Measurements from ENCODE around the gene MPL. TPM values are rescaled to one million over a fixed set of nuclear protein-coding genes. Genes with fewer than 3 reads are reported as not detected.
A peak's percentile ranks its signal among the peaks of the same experiment; 100 is the strongest.

Gene MPL
- total RNA-seq: not detected

DNA sequence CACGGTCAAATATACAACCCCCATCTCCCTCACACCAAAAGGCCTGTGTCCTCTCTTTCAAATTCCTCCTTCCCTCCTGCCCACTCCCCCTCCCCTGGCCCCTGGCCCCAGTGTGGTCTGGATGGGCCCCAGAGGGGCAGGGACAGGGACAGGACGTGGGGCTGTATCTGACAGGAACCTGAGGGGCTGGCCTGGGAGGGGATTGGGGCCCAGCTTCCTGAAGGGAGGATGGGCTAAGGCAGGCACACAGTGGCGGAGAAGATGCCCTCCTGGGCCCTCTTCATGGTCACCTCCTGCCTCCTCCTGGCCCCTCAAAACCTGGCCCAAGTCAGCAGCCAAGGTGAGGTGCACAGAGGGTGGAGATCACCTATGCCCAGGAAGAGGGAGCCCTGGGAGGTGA is at the start of gene MPL:
TSS of gene MPL (plus strand) at position 231 of the 400 bp plus-strand sequence. CDS start at position 262, 31 bp downstream.
- Mint-ChIP-seq H3K27me3 (ENCODE audit: low read depth) (no peaks in the 10 kb centered on the region), H3K4me3 (no peak within 1 kb of the TSS), H3K4me1 (ENCODE audit: low read depth) (no peaks in the 10 kb centered on the region), H3K9me3 (ENCODE audit: insufficient read depth) (no peaks in the 10 kb centered on the region), H3K27ac (no peak within 1 kb of the TSS), H3K36me3 (ENCODE audit: low read depth) (no peaks in the 10 kb centered on the region)
- CTCF ChIA-PET: no interaction called here
- POLR2A ChIA-PET: no interaction called here
- no peak for DNase-seq
- ATAC-seq: no peak

DNA sequence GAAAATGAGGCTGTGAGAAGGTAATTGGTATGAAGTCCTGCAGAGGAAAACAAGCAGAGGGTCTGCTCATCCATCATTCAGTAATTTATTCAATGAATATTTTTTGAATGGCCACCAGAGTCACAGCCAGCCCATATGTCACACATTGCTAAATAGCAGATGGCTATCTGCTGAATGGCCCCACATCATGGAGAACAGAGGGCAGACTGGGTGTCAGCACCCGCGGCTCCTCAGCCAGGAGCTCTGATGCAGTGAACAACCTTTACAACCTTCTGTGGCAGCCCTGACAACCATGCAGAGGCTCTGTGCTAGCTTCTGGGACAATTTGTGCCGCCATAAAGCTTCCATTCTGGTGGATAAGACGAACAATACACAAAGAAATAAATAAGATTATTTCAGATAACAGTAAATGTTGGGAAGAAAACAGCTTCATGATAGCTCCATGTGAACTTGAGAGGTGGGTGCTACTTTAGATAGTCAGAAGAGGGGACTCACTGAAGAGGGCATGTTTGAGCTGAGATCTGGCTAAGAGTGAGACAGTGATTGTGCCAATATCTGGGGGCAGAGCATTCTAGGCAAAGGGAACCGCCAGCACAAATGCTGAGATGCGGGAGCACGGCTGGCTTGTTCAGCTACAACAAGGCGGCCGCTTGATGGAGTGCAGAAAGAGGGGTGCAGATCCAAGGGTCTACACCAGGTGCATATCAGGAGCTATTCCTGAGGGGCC is 49.4 kb upstream of the MPL start:
- no peak overlapping the region for H3K4me3 Mint-ChIP-seq
- no peak overlapping the region for H3K27ac Mint-ChIP-seq
- ChIA-PET POLR2A (no interaction called here), CTCF (no interaction called here)
- no peaks in the 10 kb centered on the region for H3K9me3 Mint-ChIP-seq (ENCODE audit: insufficient read depth)
- H3K36me3 Mint-ChIP-seq (ENCODE audit: low read depth): no peaks in the 10 kb centered on the region
- no peaks in the 10 kb centered on the region for H3K4me1 Mint-ChIP-seq (ENCODE audit: low read depth)
- H3K27me3 Mint-ChIP-seq (ENCODE audit: low read depth): peaks cover 7% of the 10 kb centered on the region
- ATAC-seq: no peak
- DNase-seq: no peak

DNA sequence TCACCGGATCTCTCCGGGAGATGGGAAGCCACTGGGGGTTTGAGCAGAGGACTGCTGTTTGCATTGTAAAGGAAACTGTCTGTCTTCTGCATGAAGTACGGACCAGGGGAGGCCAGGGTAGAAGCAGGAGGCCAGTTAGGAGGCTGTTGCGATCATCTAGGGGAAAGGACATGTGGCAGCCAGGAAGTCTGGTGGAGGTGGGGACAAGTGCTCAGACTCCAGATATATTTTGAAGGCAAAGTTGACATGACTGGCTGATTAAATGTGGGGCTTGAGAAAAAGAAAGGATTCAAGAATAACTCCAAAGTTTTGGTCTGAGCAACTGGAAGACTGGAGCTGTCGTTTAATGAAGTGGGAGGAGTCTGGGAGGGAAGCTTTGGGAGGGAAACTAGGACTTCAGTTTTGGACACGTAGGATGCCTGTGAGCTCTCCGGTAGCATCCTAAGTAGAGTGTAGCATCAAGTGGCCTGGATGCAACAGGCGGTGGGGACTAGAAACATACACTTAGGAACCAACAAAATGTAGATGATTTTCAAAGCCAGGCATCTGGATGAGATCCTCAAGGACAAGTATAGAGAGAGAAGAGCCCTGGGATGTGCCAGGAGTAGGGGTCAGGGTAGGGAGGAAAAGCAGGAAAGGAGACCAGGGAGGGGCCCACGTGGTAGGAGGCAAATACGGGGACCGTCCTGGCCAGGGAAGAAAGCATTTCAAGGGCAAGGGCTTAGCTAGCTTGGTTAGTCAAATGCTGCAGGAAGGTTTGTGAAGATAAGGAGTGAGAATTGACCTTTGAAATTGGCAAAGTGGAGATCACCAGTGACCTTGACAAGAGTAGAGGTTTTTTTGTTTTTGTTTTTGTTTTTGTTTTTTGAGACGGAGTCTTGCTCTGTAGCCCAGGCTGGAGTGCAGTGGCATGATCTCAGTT is 48.6 kb upstream of the MPL start:
- CTCF ChIA-PET: no interaction called here

DNA sequence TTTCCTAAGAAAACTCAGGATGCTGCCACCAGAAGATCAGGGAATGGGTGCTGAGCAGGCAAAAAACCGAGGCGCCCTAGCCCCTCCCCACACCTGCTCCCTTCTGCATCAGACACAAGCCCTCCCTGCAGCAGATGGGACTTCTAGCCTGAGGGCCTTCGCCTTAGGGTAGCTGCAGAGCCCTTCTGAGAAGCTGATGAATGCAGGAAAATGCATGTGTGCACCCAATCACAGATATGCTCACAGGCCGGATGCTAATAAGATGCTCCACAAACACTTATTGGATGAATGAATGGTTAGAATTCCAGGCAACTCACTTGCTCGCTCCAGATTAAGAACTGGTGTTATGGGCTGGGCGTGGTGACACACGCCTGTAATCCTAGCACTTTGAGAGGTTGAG is 45.4 kb upstream of the MPL start:
- Mint-ChIP-seq H3K4me3 (no peak overlapping the region), H3K9me3 (ENCODE audit: insufficient read depth) (no peaks in the 10 kb centered on the region), H3K27me3 (ENCODE audit: low read depth) (peaks cover 5% of the 10 kb centered on the region), H3K4me1 (ENCODE audit: low read depth) (peaks cover 24% of the 10 kb centered on the region), H3K36me3 (ENCODE audit: low read depth) (no peaks in the 10 kb centered on the region), H3K27ac (no peak overlapping the region)
- DNase-seq (no peak), ATAC-seq (no peak)
- CTCF ChIA-PET: no interaction called here
- POLR2A ChIA-PET: no interaction called here

More for the DNA sequence above, 48.6 kb upstream of the MPL start:
- Mint-ChIP-seq H3K27ac (no peak overlapping the region), H3K36me3 (ENCODE audit: low read depth) (no peaks in the 10 kb centered on the region), H3K27me3 (ENCODE audit: low read depth) (peaks cover 7% of the 10 kb centered on the region), H3K4me3 (no peak overlapping the region), H3K4me1 (ENCODE audit: low read depth) (no peaks in the 10 kb centered on the region), H3K9me3 (ENCODE audit: insufficient read depth) (no peaks in the 10 kb centered on the region)
- ATAC-seq: no peak
- POLR2A ChIA-PET: no interaction called here
- DNase-seq: no peak

DNA sequence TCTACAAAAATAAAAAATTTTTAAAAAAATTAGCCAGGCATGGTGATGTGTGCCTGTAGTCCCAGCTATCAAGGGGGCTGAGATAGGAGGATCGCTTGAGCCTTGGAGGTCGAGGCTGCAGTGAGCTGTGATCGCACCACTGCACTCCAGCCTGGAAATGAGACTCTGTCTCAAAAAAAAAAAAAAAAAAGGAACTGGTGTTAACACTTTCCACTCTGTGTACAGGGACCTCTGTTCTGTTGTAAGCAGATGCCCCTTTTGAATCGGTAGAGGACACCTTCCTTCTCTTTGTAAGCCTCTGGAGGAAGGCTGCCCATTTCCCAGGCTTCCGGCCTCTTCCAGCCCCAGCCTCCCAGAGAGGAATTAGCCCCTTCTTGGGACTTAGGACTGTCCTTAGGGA is 44.9 kb upstream of the MPL start:
- Mint-ChIP-seq H3K27ac (no peak overlapping the region), H3K9me3 (ENCODE audit: insufficient read depth) (no peaks in the 10 kb centered on the region), H3K4me1 (ENCODE audit: low read depth) (peaks cover 24% of the 10 kb centered on the region), H3K4me3 (no peak overlapping the region), H3K36me3 (ENCODE audit: low read depth) (no peaks in the 10 kb centered on the region), H3K27me3 (ENCODE audit: low read depth) (peaks cover 3% of the 10 kb centered on the region)
- no peak for DNase-seq
- ATAC-seq: no peak
- CTCF ChIA-PET: no interaction called here
- POLR2A ChIA-PET: no interaction called here

DNA sequence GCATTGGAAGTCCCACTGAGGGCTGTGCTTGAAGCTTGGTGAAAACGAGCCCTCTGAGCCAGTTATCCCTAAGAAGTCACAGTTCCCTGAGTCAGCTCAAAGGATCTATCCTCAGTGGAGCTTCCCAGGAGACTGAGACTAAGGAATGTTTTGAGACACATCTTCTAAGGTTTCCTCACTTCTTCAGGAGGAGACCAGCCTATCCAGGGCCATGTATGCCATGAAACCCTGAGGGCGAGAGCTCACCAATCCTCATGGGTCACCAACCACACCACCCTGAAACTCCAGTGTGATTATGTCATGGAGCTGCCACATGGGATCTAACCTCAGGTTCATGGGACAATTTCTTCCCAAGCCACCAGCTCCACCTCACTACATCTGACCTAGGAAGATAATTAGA is 44.4 kb upstream of the MPL start:
- no peak overlapping the region for H3K27ac Mint-ChIP-seq
- no peaks in the 10 kb centered on the region for H3K27me3 Mint-ChIP-seq (ENCODE audit: low read depth)
- CTCF ChIA-PET: no interaction called here
- no peak for DNase-seq
- no peak for ATAC-seq
- no peaks in the 10 kb centered on the region for H3K36me3 Mint-ChIP-seq (ENCODE audit: low read depth)
- no peaks in the 10 kb centered on the region for H3K9me3 Mint-ChIP-seq (ENCODE audit: insufficient read depth)
- POLR2A ChIA-PET: no interaction called here
- H3K4me1 Mint-ChIP-seq (ENCODE audit: low read depth): peaks cover 24% of the 10 kb centered on the region
- no peak overlapping the region for H3K4me3 Mint-ChIP-seq

DNA sequence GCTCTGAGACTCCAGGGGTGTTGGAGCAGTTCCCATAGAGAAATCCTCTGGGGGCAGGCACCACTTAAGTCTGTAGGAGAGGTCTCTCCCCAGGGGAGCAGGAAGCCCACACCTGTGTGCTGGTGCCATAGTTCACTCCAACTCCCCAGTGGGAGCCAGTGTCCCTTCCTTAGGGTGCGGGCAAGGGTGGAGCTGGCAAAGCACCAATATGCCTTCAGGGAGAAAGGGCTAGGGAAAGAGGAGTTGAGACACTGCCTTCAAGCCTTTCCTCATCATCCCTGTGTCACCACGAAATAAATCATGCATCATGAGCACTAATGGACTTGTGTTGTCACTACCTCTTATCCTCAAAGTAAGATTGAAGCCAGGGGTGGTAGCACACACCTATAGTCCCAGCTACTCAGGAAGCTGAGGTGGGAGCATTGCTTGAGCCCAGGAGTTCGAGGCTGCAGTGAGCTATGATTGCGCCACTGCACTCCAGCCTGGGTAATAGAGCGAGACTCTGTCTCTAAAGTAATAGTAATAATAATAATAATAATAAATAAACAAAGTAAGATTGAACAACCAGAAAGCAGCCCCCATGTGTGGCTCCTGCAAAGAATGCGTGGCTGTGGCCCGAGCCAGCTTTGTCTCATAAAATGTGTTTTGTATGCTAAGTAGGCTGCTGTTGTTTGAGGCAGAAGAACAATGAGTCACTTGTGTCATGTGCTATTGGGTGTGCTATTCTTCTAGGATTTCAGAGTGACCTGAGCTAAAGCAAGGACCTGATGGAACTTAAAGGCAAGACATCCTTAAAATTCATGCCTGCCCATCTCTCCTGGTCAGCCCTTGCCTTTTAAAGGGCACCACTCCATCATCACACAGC is 43.5 kb upstream of the MPL start:
- no peaks in the 10 kb centered on the region for H3K9me3 Mint-ChIP-seq (ENCODE audit: insufficient read depth)
- H3K36me3 Mint-ChIP-seq (ENCODE audit: low read depth): no peaks in the 10 kb centered on the region
- peaks cover 24% of the 10 kb centered on the region for H3K4me1 Mint-ChIP-seq (ENCODE audit: low read depth)
- ChIA-PET POLR2A (no interaction called here), CTCF (interaction anchor here (1.0 to 1.2 kb wide), 2 partner anchors 67 to 221 kb away, joined by 3 read pairs; no protein-coding TSS in a partner anchor)
- H3K4me3 Mint-ChIP-seq: no peak overlapping the region
- peak overlapping the region; percentile 67 for H3K27ac Mint-ChIP-seq
- DNase-seq: no peak
- no peak for ATAC-seq
- no peaks in the 10 kb centered on the region for H3K27me3 Mint-ChIP-seq (ENCODE audit: low read depth)

DNA sequence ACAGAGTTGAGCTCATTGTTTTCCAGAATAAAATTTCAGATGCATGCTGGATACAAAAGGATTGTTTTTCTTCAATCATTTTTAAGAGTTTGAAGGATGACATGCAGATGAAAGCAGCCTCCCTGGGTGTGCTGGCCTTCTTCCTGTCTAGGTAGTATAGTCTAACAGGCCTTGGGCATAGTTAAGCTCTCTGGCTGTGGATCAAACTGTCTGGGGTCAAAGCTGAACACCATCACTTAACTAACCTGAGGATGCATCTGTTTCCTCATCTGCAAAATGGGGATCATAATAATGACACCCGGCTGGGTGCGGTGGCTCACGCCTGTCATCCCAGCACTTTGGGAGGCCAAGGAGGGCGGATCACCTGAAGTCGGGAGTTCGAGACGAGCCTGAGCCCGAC is 42.9 kb upstream of the MPL start:
- H3K27me3 Mint-ChIP-seq (ENCODE audit: low read depth): no peaks in the 10 kb centered on the region
- CTCF ChIA-PET: interaction anchor here (0.9 to 1.2 kb wide), 3 partner anchors 68 to 222 kb away, joined by 3 to 4 read pairs (median 3); no protein-coding TSS in a partner anchor
- ATAC-seq: no peak
- POLR2A ChIA-PET: interaction anchor here (0.6 to 0.7 kb wide), 2 partner anchors 11 to 157 kb away, joined by 5 read pairs; no protein-coding TSS in a partner anchor
- H3K4me1 Mint-ChIP-seq (ENCODE audit: low read depth): peaks cover 24% of the 10 kb centered on the region
- no peak overlapping the region for H3K4me3 Mint-ChIP-seq
- H3K27ac Mint-ChIP-seq: peak overlapping the region; percentile 67
- DNase-seq: no peak
- no peaks in the 10 kb centered on the region for H3K9me3 Mint-ChIP-seq (ENCODE audit: insufficient read depth)
- H3K36me3 Mint-ChIP-seq (ENCODE audit: low read depth): no peaks in the 10 kb centered on the region

DNA sequence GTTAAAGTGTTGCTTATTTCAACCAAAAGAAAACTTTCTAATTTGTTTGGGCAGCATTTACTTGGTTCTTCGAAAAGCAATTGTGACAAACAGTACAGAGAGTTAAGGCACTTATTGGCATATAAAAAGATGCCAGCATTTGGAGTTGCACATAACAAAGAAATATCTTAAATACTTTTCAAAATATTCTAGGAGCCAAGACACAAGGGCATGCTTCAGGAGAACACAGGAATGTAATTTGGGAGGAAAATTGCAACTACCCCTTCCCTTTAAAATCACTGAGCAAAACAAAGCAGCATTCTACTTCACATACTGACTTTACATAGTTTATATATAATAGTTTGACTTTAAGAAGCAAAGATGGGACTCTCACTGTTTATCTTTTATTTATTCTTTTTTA is 41.4 kb upstream of the MPL start:
- H3K27me3 Mint-ChIP-seq (ENCODE audit: low read depth): no peaks in the 10 kb centered on the region
- no peaks in the 10 kb centered on the region for H3K9me3 Mint-ChIP-seq (ENCODE audit: insufficient read depth)
- ATAC-seq: no peak
- CTCF ChIA-PET: no interaction called here
- POLR2A ChIA-PET: no interaction called here
- no peak for DNase-seq
- H3K27ac Mint-ChIP-seq: peak overlapping the region; percentile 77
- H3K4me3 Mint-ChIP-seq: peak overlapping the region; percentile 4
- peaks cover 30% of the 10 kb centered on the region for H3K4me1 Mint-ChIP-seq (ENCODE audit: low read depth)
- no peaks in the 10 kb centered on the region for H3K36me3 Mint-ChIP-seq (ENCODE audit: low read depth)

DNA sequence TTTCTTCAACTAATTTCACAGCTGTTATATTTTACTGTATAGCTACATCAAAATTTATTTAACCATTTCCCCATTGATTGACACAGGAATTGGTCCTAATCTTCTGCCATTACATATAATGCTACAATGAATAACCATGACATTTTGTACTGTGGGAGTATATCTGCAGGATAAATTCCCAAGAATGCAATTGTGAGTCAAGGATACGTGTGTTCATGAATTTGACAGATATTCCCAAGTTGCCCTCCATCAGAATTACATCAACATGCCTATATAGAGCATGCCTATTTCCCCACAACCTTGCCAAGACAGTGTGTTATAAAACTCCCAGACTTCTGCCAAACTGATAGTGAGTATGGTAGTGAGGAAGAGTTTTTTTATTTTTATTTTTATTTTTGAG is 39.6 kb upstream of the MPL start:
- Mint-ChIP-seq H3K4me1 (ENCODE audit: low read depth) (peaks cover 30% of the 10 kb centered on the region), H3K9me3 (ENCODE audit: insufficient read depth) (no peaks in the 10 kb centered on the region), H3K27ac (no peak overlapping the region), H3K4me3 (no peak overlapping the region), H3K27me3 (ENCODE audit: low read depth) (peaks cover 4% of the 10 kb centered on the region), H3K36me3 (ENCODE audit: low read depth) (no peaks in the 10 kb centered on the region)
- no peak for DNase-seq
- no peak for ATAC-seq
- ChIA-PET CTCF (no interaction called here), POLR2A (no interaction called here)

DNA sequence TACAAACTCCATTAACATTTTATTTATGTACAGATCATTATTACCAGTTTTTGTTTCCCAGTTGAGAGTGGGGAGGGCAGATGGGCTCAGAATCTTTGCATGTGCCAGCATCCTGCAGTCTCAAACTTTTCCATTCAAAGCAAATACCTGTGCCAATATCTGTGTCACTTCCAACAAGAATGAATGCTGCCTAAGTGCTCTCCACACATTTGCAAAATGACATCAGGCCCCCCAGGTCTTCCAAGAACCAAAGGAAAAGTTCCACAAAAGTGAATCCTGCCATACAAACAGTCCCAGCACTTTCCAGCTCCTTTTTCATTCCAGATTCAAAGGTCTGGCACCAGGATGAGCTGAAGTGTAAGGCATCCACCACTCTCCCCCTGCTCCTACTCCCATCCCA is 38.5 kb upstream of the MPL start:
- ChIA-PET CTCF (no interaction called here), POLR2A (no interaction called here)
- Mint-ChIP-seq H3K27me3 (ENCODE audit: low read depth) (peaks cover 4% of the 10 kb centered on the region), H3K27ac (no peak overlapping the region), H3K4me1 (ENCODE audit: low read depth) (peaks cover 30% of the 10 kb centered on the region), H3K4me3 (no peak overlapping the region), H3K36me3 (ENCODE audit: low read depth) (no peaks in the 10 kb centered on the region), H3K9me3 (ENCODE audit: insufficient read depth) (no peaks in the 10 kb centered on the region)
- no peak for ATAC-seq
- DNase-seq: no peak
